ENCODE measurements around the gene LAMP5.

Gene LAMP5

GRCh38 chr20:9478771-9479170 is 35.6 kb upstream of the LAMP5 start:
- no peak for DNase-seq (ENCODE audit: low read depth)
- TF ChIP-seq CTCF (IDR thresholded peaks at IDR 0.05; ENCODE audit: insufficient read depth, low read depth, low read length, missing control alignments): no peak
- H3K4me3 ChIP-seq (ENCODE audit: low read length): no peak overlapping the region

GRCh38 chr20:9480066-9480465 is 34.3 kb upstream of the LAMP5 start:
- no peak for DNase-seq (ENCODE audit: low read depth)
- H3K4me3 ChIP-seq (ENCODE audit: low read length): no peak overlapping the region
- TF ChIP-seq CTCF (IDR thresholded peaks at IDR 0.05; ENCODE audit: insufficient read depth, low read depth, low read length, missing control alignments): no peak

- TF ChIP-seq CTCF (IDR thresholded peaks at IDR 0.05; ENCODE audit: insufficient read depth, low read depth, low read length, missing control alignments): no peak
- H3K4me3 ChIP-seq (ENCODE audit: low read length): no peak overlapping the region
- DNase-seq (ENCODE audit: low read depth): no peak
Measured at GRCh38 chr20:9482180-9482579, 32.2 kb upstream of the LAMP5 start.

- no peak overlapping the region for H3K4me3 ChIP-seq (ENCODE audit: low read length)
- TF ChIP-seq CTCF (IDR thresholded peaks at IDR 0.05; ENCODE audit: insufficient read depth, low read depth, low read length, missing control alignments): no peak
- no peak for DNase-seq (ENCODE audit: low read depth)
Measured at GRCh38 chr20:9483131-9483530, 31.3 kb upstream of the LAMP5 start.

- DNase-seq (ENCODE audit: low read depth): no peak
- H3K4me3 ChIP-seq (ENCODE audit: low read length): no peak overlapping the region
- TF ChIP-seq CTCF (IDR thresholded peaks at IDR 0.05; ENCODE audit: insufficient read depth, low read depth, low read length, missing control alignments): no peak
Measured at GRCh38 chr20:9485614-9486340, 28.6 kb upstream of the LAMP5 start.

- no peak for DNase-seq (ENCODE audit: low read depth)
Measured at GRCh38 chr20:9487231-9487630, 27.2 kb upstream of the LAMP5 start.

More at GRCh38 chr20:9487231-9487630, 27.2 kb upstream of the LAMP5 start:
- no peak overlapping the region for H3K4me3 ChIP-seq (ENCODE audit: low read length)
- no peak for TF ChIP-seq CTCF (IDR thresholded peaks at IDR 0.05; ENCODE audit: insufficient read depth, low read depth, low read length, missing control alignments)
